GM12891 (cell line): ENCODE results near the gene SLC7A1.

ENCODE experiments used
- POLR2A ChIP-seq: IDR thresholded peaks from 2 replicates; pipeline ENCODE4 v1.6.1; 2011; ENCODE audit warnings: low read depth, low read length, control low read depth
- POLR2AphosphoS5 ChIP-seq: IDR thresholded peaks from 2 replicates; pipeline ENCODE4 v1.6.1; 2011; ENCODE audit warnings: low read depth, low read length, control low read depth
- SPI1 ChIP-seq: IDR thresholded peaks from 2 replicates; pipeline ENCODE4 v1.6.1; 2011; ENCODE audit warnings: low read depth, low read length, control low read depth
- TAF1 ChIP-seq: IDR thresholded peaks from 2 replicates; pipeline ENCODE4 v1.6.1; 2011; ENCODE audit warnings: low read depth, low read length, control low read depth

DNA sequence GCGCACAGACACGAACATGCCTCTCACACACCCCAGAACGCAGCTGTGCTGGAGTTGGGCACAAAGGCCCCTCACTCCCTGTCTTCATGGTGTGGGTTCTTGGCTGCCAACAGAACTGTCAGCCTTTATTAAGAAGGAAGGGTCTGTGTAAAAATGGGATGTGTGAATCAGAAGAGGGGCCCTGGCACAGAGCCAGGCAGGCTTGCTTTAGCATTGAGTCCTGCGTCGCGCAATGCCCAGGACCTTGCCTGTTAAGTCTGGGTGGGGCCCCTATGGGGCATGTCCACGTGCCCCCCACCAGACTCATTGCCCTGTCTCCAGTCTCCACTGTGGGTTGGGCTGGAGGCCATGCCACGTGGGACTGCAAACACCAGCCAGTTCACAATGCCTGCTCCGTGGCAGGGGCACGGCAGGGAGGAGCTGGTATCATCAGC is 84.8 kb downstream of the SLC7A1 start:
- no peak for TF ChIP-seq POLR2A
- no peak for TF ChIP-seq TAF1
- no peak for TF ChIP-seq POLR2AphosphoS5
- TF ChIP-seq SPI1: no peak
